PFSK-1 (cell line): ENCODE data around the gene ARHGAP21.

Experiments
- FOXP2 ChIP-seq: optimal IDR thresholded peaks from 2 replicates; pipeline ENCODE3; 2011; ENCODE audit warnings: borderline replicate concordance, control low read depth, inconsistent platforms; ENCODE audit not compliant: insufficient read depth; ENCODE audit errors: extremely low read length, extremely low read depth
- POLR2AphosphoS5 ChIP-seq: IDR thresholded peaks from 2 replicates; pipeline ENCODE4 v1.6.1; 2012; ENCODE audit warnings: low read depth, mild to moderate bottlenecking, control low read depth, low read length, moderate library complexity
- REST ChIP-seq, 2 experiments: IDR thresholded peaks; 2 replicates each; pipeline versions ENCODE4 v1.6.1 to v1.8.0; 2011 to 2012; ENCODE audit warnings: low read depth in 2 of 2, low read length in 2 of 2, control low read depth in 1 of 2, inconsistent platforms in 1 of 2, mild to moderate bottlenecking in 1 of 2, moderate library complexity in 1 of 2; ENCODE audit not compliant: insufficient read depth in 1 of 2
- SIN3A ChIP-seq: IDR thresholded peaks from 2 replicates; pipeline ENCODE4 v1.6.1; 2012; ENCODE audit warnings: mild to moderate bottlenecking, low read length, moderate library complexity, borderline replicate concordance; ENCODE audit not compliant: insufficient read depth
- TAF1 ChIP-seq: IDR thresholded peaks from 2 replicates; pipeline ENCODE4 v1.6.1; 2012; ENCODE audit warnings: low read length, control low read depth, borderline replicate concordance; ENCODE audit not compliant: insufficient read depth

- no peak for TF ChIP-seq TAF1
- no peak for TF ChIP-seq SIN3A
- no peak for TF ChIP-seq POLR2AphosphoS5
- TF ChIP-seq REST (IDR thresholded peaks at IDR 0.05; ENCODE audit: insufficient read depth in 1 of 2, low read depth in 2 of 2, low read length in 2 of 2), result no peak
- no peak for TF ChIP-seq FOXP2
Measured at GRCh38 chr10:24708081-24708480, 15.6 kb downstream of the ARHGAP21 start.
